ENCODE data around the gene C1orf167. TPM values are rescaled to one million over a fixed set of nuclear protein-coding genes. Genes with fewer than 3 reads are reported as not detected.

C1orf167 gene
- total RNA-seq, 2 experiments from 2014 or later = not detected

DNA sequence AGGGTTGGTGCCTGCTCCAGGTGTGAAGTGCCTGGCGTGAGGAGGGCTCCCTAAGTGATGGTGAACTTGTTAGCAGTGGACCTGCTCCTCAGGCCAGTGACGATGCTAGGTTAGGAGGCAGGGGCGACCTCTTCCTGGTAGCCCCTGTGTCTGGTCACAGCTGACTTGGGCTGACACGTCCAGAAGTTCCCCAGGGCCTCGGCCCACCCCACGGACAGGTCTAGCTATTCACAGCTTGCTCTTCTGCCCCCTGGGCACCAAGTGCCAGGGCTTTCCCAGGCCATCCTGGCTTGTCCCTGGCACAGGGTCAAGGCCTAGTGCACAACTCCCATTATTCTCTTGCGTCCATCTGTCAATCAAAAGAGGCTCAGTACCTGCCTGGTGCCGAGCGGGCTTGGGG is 10.9 kb upstream of the C1orf167 start:
- CTCF ChIA-PET = no interaction called here
- no peaks in the 10 kb centered on the region for H3K36me3 Mint-ChIP-seq (ENCODE audit: low read depth)
- no peaks in the 10 kb centered on the region for H3K9me3 Mint-ChIP-seq
- no peak for DNase-seq
- peaks cover 12% of the 10 kb centered on the region for H3K4me1 Mint-ChIP-seq (ENCODE audit: low read depth)
- H3K27ac Mint-ChIP-seq = no peak overlapping the region
- intact Hi-C loops (cut with micrococcal nuclease) = no loop called here
- no peak overlapping the region for H3K4me3 Mint-ChIP-seq
- no peaks in the 10 kb centered on the region for H3K27me3 Mint-ChIP-seq (ENCODE audit: low read depth)

DNA sequence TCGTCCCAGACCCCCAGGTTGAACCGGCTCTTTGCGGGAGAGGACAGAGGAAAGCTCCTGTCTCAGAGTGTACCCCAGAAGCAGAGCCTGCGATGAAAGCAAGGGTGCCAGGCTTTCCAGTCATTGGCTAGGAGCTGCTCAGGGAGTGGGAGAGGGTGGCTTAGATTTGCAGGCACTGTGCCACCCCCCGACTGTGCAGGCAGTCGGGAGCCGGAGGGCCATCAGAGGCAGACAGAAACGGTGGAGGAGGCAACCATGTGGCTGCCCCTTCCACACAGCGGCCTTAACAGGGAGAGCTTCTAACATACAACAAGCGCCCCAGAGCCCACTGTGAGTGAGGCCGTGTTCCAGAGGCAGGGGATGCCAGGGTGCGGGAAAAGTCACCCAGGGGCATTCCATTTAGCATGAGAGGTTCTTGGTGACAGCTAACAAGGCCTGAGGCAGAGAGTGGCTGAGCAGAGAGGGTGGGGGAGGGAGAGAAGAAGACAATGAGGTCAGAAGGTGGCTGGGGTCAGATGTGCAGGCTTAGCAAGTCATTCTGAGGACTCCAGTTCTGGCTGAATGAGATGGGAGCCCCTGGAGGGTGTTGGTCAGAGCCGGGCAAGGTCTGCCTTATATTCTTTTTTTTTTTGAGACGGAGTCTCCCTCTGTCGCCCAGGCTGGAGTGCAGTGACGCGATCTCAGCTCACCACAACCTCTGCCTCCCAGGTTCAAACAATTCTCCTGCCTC is 9.5 kb upstream of the C1orf167 start:
- Mint-ChIP-seq H3K9me3 (no peaks in the 10 kb centered on the region), H3K27ac (no peak overlapping the region), H3K4me1 (ENCODE audit: low read depth) (peaks cover 12% of the 10 kb centered on the region), H3K36me3 (ENCODE audit: low read depth) (no peaks in the 10 kb centered on the region), H3K4me3 (no peak overlapping the region), H3K27me3 (ENCODE audit: low read depth) (no peaks in the 10 kb centered on the region)
- DNase-seq = no peak
- CTCF ChIA-PET = no interaction called here
- intact Hi-C loops (cut with micrococcal nuclease) = no loop called here

DNA sequence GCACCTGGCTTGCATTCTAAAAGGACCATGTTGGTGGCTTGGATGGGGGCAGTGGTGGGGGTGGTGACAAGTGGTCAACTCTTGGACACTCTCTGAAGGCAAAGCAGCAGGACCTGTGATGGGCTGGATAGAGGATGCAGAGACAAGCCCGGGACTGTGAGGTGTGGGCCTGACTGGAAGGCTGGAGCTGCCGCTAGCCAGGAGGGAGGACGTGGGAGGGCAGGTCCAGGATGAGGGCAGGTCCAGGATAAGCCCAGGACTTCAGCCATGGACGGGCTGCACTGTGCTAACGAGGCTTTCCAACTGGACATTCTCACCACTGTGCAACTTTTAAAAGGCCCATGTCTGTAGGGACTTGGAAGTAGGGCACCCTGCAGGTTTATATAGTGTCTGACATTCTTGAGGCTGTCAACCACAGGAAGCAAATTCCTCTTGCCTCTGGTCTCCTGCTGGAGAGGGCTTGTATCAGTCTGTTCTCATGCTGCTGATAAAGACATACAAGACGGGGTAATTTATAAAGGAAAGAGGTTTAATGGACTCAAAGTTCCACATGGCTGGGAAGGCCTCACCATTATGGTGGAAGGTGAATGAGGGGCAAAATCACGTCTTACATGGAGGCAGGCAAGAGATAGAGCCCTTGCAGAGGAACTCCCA is 8.3 kb upstream of the C1orf167 start:
- no peaks in the 10 kb centered on the region for H3K9me3 Mint-ChIP-seq
- DNase-seq = no peak
- intact Hi-C loops (cut with micrococcal nuclease) = no loop called here
- H3K27me3 Mint-ChIP-seq (ENCODE audit: low read depth) = no peaks in the 10 kb centered on the region
- no peak overlapping the region for H3K4me3 Mint-ChIP-seq
- H3K4me1 Mint-ChIP-seq (ENCODE audit: low read depth) = peaks cover 10% of the 10 kb centered on the region
- CTCF ChIA-PET = no interaction called here
- H3K27ac Mint-ChIP-seq = no peak overlapping the region
- H3K36me3 Mint-ChIP-seq (ENCODE audit: low read depth) = no peaks in the 10 kb centered on the region

DNA sequence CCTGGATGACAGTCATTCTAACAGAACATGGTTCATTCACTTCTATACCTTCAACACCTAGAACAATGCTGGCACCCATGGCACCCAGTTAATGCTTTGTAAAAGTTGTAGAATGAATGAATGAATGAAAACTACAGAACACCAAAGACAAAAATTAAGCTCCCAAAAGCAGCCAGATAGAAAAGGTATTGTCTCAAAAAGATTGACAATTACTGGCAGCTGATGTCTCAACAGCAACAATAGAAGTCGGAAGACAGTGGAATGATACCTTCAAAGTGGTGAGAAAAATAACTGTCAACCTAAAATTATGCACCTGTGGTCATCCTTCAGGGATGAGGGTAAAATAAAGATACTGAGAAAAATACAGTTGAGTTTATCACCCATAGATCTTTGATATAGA is 4.9 kb upstream of the C1orf167 start:
- Mint-ChIP-seq H3K27me3 (ENCODE audit: low read depth) (peaks cover 4% of the 10 kb centered on the region), H3K4me3 (no peak overlapping the region), H3K27ac (no peak overlapping the region), H3K4me1 (ENCODE audit: low read depth) (peaks cover 5% of the 10 kb centered on the region), H3K9me3 (no peaks in the 10 kb centered on the region), H3K36me3 (ENCODE audit: low read depth) (no peaks in the 10 kb centered on the region)
- no peak for DNase-seq
- CTCF ChIA-PET = interaction anchor here (0.6 to 1.2 kb wide), 2 partner anchors 14 to 37 kb away, joined by 3 read pairs; no protein-coding TSS in a partner anchor
- intact Hi-C loops (cut with micrococcal nuclease) = no loop called here

DNA sequence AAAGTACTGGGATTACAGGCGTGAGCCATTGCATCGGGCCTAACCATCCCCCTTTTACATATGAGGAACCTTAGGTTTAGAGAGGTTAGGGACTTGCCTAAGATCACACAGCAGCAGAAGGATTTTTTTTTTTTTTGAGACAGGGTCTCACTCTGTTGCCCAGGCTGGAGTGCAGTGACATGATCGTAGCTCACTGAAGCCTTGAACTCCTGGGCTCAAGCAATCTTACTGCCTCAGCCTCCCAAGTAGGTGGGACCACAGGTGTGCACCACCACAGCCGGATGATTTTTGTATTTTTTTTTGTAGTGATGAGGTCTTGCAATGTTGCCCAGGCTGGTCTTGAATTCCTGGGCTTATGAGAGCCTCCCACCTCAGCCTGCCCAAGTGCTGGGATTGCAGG is 2.2 kb upstream of the C1orf167 start:
- CTCF ChIA-PET = no interaction called here
- H3K4me1 Mint-ChIP-seq (ENCODE audit: low read depth) = peaks cover 5% of the 10 kb centered on the region

DNA sequence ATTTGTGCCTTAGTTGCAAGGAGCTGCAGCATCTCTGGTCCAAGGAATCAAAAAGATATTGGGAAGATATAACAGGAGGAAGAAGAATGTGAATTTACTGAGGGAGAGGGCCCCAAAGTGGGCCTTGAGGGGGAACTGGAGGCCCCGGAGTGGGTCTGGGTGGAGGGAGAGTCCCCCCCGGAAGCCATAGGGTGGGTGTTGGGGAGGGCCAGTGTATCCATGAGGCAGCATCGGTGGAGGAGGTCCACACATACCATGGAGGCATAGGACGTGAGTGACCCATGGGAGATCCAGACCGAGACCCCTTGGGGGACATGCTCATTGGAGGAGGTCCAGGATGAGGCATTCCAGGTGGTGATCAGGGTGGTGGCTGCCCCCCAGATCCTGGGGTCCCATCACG is 708 bp upstream of the C1orf167 start:
- DNase-seq = no peak
- Mint-ChIP-seq H3K9me3 (no peaks in the 10 kb centered on the region), H3K27ac (no peak overlapping the region), H3K4me1 (ENCODE audit: low read depth) (peaks cover 5% of the 10 kb centered on the region), H3K4me3 (no peak overlapping the region), H3K27me3 (ENCODE audit: low read depth) (peaks cover 10% of the 10 kb centered on the region), H3K36me3 (ENCODE audit: low read depth) (no peaks in the 10 kb centered on the region)
- intact Hi-C loops (cut with micrococcal nuclease) = no loop called here
- CTCF ChIA-PET = no interaction called here

More for the DNA sequence above, 2.2 kb upstream of the C1orf167 start:
- H3K27ac Mint-ChIP-seq = no peak overlapping the region
- H3K27me3 Mint-ChIP-seq (ENCODE audit: low read depth) = peaks cover 10% of the 10 kb centered on the region
- no peak overlapping the region for H3K4me3 Mint-ChIP-seq
- no peaks in the 10 kb centered on the region for H3K9me3 Mint-ChIP-seq
- no peak for DNase-seq
- no peaks in the 10 kb centered on the region for H3K36me3 Mint-ChIP-seq (ENCODE audit: low read depth)
- intact Hi-C loops (cut with micrococcal nuclease) = no loop called here

DNA sequence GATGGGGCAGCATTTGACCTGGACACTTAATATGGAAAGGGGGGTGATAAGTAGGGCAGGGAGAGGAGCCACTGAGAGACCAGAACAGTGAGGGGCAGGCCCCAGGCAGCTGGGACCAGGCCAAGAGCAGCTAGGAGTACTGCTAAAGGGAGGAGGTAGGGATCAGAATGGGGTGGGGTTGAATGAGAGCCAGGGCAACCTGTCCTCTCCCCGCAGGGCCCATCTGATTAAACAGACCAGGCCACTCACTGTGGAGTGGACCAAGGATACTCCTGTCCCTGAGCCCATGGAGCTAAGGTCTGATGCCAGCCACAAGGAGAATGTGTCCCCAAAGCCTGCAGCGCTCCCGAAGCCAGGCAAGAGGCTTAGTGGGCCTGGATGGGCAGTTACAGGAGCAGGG is 2.1 kb downstream of the C1orf167 start:
- CTCF ChIA-PET = no interaction called here
- Mint-ChIP-seq H3K4me1 (ENCODE audit: low read depth) (peaks cover 5% of the 10 kb centered on the region), H3K4me3 (no peak overlapping the region), H3K9me3 (no peaks in the 10 kb centered on the region), H3K36me3 (ENCODE audit: low read depth) (no peaks in the 10 kb centered on the region), H3K27ac (no peak overlapping the region), H3K27me3 (ENCODE audit: low read depth) (peaks cover 10% of the 10 kb centered on the region)
- DNase-seq = no peak
- intact Hi-C loops (cut with micrococcal nuclease) = no loop called here

DNA sequence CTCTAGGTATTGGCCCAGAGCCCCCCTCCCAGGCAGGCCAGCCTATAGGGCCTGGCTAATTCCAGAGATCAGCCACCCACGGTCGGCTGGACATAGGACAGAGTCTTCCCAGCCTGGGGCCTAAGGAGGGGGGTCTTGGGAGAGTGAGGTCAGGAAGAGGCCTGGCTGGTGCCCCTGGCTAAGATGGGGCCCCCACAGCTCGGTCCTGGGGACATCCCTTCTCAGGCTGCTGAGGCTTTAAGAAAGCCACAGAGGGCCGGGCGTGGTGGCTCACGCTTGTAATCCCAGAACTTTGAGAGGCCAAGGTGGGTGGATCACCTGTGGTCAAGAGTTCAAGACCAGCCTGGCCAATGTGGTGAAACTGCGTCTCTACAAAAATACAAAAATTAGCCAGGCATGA is 2.5 kb downstream of the C1orf167 start:
- CTCF ChIA-PET = interaction anchor here (0.6 kb wide), 1 partner anchor 149 kb away, joined by 4 read pairs; no protein-coding TSS in a partner anchor
- Mint-ChIP-seq H3K9me3 (no peaks in the 10 kb centered on the region), H3K27me3 (ENCODE audit: low read depth) (peaks cover 10% of the 10 kb centered on the region), H3K4me1 (ENCODE audit: low read depth) (peaks cover 5% of the 10 kb centered on the region), H3K27ac (no peak overlapping the region), H3K36me3 (ENCODE audit: low read depth) (no peaks in the 10 kb centered on the region), H3K4me3 (no peak overlapping the region)
- intact Hi-C loops (cut with micrococcal nuclease) = no loop called here
- no peak for DNase-seq

DNA sequence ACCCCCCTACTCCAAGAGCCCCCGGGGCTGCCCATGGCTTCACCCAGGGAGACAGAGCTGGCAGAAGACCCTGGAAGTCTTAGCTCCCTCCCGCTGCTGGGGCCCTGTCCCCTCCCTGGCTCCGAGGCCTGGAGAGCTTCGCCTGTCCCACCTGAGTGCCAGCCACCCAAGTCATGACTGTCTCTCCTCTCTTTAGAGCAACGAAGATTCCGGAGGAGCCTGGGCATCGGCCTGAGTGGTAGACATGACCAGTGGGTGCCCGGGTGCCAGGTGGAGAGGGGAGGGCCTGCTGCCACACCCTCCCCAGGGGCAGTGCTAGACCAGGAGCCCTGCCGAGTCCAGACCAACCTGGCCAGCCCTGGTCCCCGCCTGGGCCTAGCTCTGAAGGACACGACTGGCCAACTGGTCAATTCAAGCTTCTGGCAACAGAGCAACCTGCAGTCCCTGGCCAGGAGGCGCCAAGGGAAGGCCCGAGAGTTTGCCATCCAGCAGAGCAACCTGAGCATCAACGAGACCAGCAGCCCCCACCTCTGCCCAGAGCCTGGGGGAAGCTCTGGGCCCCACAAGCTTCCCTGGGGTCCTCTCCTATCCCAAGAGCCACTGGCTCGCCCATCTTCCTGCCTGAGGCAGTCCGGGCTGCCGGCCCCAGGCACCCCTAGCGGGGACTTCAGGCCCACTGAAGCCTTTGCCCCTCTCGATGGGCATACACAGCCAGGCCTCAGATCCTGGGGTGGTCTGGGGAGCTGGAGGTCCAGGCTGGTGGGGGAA is 3.9 kb downstream of the C1orf167 start:
- Mint-ChIP-seq H3K4me1 (ENCODE audit: low read depth) (peaks cover 5% of the 10 kb centered on the region), H3K27ac (no peak overlapping the region), H3K4me3 (no peak overlapping the region), H3K9me3 (no peaks in the 10 kb centered on the region), H3K27me3 (ENCODE audit: low read depth) (peaks cover 6% of the 10 kb centered on the region), H3K36me3 (ENCODE audit: low read depth) (no peaks in the 10 kb centered on the region)
- intact Hi-C loops (cut with micrococcal nuclease) = no loop called here
- CTCF ChIA-PET = no interaction called here
- DNase-seq = no peak

DNA sequence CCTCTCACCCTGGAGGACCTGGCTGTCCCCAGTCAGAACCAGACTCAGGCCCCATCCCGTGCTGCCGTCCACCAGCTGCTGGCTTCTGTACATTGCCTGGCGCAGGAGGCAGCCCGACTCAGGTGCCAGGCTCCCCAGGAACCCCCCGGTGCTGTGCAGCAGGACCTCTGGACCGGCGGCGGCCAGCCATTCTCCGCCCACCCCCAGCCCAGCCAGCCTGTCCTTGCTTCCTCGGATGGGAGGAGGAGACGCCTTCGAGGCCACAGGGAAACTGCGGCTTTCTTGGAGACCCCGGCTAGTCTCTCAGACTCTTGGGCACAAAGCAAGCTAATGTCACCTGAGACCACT is 4.4 kb downstream of the C1orf167 start:
- no peaks in the 10 kb centered on the region for H3K9me3 Mint-ChIP-seq
- no peak overlapping the region for H3K4me3 Mint-ChIP-seq
- CTCF ChIA-PET = no interaction called here
- peaks cover 6% of the 10 kb centered on the region for H3K27me3 Mint-ChIP-seq (ENCODE audit: low read depth)
- H3K36me3 Mint-ChIP-seq (ENCODE audit: low read depth) = no peaks in the 10 kb centered on the region
- no peak for DNase-seq
- peaks cover 5% of the 10 kb centered on the region for H3K4me1 Mint-ChIP-seq (ENCODE audit: low read depth)
- no peak overlapping the region for H3K27ac Mint-ChIP-seq
- intact Hi-C loops (cut with micrococcal nuclease) = no loop called here

DNA sequence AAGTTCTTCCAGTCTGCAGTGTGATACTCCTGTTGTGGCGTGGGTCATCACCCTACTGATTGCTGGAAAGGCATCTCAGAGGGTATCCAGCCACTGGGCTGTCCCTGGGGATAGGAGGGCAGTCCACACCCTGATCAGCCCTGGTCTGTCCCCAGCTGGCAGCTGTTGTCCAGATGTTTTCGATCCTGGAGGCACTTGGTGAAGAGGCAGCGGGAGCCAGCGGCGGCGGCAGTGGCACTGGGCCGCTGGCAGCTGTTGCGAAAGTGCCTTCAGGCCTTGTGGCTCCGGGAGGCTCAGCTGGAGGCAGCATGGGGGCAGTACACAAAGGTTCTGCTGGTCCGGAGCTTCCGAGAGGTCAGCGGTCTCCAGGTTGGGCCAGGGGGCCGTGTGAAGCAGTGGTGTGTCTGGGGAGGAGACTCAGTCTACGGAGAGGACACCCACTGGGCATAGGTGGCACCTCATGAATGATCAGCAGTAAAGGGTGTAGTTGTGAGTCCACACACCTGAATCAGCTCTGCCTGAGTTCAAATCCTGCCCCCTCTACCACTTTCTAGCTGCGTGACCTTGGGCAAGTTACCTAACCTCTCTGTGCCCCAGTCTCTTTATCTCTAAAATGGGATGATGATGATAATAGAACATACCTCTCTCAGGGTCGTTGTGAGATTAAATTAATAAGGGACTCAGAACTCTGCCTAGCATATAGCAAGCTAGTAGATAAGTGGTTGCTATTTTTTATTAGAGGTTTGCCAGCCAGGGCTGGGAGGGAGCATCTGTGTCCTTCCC is 6.1 kb downstream of the C1orf167 start:
- Mint-ChIP-seq H3K27ac (no peak overlapping the region), H3K36me3 (ENCODE audit: low read depth) (no peaks in the 10 kb centered on the region), H3K4me1 (ENCODE audit: low read depth) (no peaks in the 10 kb centered on the region), H3K9me3 (no peaks in the 10 kb centered on the region), H3K4me3 (no peak overlapping the region), H3K27me3 (ENCODE audit: low read depth) (no peaks in the 10 kb centered on the region)
- intact Hi-C loops (cut with micrococcal nuclease) = no loop called here
- no peak for DNase-seq
- CTCF ChIA-PET = no interaction called here

DNA sequence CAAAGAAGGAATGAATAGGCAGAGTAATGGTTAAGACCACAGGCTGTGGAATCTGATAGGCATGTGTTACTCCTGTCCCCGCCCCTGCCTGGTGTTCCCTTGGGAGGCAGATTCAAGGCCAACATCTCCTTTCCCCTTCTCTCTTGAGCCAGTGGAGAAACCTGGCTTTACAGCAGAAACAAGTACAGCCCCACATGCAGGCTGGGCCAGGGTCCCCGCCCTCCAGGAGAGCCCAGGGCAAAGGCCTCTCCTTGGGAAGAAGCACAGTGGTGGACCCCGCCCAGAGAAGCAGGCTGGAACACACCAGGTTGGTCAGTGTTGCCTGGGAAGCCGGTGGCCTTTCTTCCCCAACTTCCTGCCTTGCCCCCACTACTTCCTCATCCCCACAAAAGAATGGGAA is 6.8 kb downstream of the C1orf167 start:
- H3K27ac Mint-ChIP-seq = no peak overlapping the region
- no peaks in the 10 kb centered on the region for H3K9me3 Mint-ChIP-seq
- DNase-seq = no peak
- no peaks in the 10 kb centered on the region for H3K36me3 Mint-ChIP-seq (ENCODE audit: low read depth)
- no peak overlapping the region for H3K4me3 Mint-ChIP-seq
- no peaks in the 10 kb centered on the region for H3K4me1 Mint-ChIP-seq (ENCODE audit: low read depth)
- H3K27me3 Mint-ChIP-seq (ENCODE audit: low read depth) = no peaks in the 10 kb centered on the region
- intact Hi-C loops (cut with micrococcal nuclease) = no loop called here
- CTCF ChIA-PET = no interaction called here

All from activated naive CD4-positive, alpha-beta T cell treated with anti-CD3 and anti-CD28 coated beads for 36 hours (primary cell).